Measurements from ENCODE around the gene EVC. TPM values are rescaled to one million over a fixed set of nuclear protein-coding genes. Genes with fewer than 3 reads are reported as not detected.

EVC gene
- total RNA-seq, 4 donors from 2014 or later, result 12.4 to 29.3 (median 17.6) TPM

DNA sequence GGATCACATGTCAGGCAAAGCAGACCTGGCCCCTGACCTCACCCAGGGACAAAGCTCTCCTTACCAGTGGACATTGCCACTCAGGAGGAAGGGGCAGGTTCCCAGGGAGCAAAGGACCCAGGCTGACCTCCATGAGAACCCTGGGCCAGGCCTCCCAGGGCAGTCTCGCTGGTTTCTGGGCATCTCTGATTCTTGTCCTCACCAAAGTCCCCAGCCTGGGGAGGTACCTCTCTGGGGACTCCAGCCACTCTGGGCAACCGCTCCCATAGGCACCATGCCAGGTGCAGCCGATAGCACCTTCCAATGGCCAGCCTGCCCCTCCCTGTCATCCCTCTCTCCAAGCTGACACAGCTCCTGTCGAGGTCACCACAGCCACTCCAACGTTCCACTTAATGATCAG lies 10.5 kb upstream of the EVC start:
- no peak for DNase-seq (ENCODE audit: low spot score)
- ATAC-seq (ENCODE audit: low FRiP score), result no peak
- TF ChIP-seq, protein P1, sequence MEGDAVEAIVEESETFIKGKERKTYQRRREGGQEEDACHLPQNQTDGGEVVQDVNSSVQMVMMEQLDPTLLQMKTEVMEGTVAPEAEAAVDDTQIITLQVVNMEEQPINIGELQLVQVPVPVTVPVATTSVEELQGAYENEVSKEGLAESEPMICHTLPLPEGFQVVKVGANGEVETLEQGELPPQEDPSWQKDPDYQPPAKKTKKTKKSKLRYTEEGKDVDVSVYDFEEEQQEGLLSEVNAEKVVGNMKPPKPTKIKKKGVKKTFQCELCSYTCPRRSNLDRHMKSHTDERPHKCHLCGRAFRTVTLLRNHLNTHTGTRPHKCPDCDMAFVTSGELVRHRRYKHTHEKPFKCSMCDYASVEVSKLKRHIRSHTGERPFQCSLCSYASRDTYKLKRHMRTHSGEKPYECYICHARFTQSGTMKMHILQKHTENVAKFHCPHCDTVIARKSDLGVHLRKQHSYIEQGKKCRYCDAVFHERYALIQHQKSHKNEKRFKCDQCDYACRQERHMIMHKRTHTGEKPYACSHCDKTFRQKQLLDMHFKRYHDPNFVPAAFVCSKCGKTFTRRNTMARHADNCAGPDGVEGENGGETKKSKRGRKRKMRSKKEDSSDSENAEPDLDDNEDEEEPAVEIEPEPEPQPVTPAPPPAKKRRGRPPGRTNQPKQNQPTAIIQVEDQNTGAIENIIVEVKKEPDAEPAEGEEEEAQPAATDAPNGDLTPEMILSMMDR (IDR thresholded peaks at IDR 0.05), result no peak

DNA sequence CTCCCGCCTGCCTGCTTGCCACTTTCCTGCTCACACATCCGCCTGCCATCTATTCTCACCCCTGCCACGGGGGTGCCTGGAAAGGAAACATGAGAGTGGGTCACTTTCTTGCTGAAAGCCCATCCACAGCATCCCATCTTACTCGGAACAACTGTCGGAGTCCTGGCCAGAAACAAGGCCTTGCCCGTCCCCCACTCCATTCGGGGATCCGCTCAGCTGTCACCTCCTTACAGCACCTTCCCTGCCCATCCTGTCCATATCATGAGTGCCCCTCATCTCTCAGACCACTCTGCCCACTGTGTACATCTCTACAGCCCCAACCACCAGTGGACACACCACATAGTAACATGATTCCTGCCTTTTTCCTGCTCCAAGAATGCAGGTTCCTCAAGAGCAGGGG lies 9.0 kb upstream of the EVC start:
- ATAC-seq (ENCODE audit: low FRiP score) (no peak), DNase-seq (ENCODE audit: low spot score) (no peak)
- TF ChIP-seq, protein P1 (IDR thresholded peaks at IDR 0.05), result no peak

DNA sequence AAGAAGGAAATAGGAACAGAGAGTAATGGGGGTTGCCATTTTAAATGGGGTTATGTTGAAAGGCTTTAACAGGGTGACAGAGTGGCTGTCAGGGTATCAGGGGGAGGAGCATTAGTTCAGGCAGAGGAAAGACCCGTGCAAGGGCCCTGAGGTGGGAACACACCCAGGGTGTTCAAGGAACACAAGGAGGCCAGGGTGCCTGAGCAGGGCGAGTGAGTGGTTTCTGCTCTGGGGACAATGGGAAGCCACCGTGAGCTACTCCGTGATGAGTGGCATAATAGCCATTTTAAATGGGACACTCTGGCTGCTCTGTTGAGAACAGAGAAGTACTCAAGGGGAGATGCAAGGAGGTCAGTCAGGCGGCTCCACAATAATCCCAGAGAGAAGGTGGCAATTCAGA lies 7.2 kb upstream of the EVC start:
- TF ChIP-seq, protein P1 (IDR thresholded peaks at IDR 0.05), result no peak
- DNase-seq (ENCODE audit: low spot score) (no peak), ATAC-seq (ENCODE audit: low FRiP score) (no peak)

DNA sequence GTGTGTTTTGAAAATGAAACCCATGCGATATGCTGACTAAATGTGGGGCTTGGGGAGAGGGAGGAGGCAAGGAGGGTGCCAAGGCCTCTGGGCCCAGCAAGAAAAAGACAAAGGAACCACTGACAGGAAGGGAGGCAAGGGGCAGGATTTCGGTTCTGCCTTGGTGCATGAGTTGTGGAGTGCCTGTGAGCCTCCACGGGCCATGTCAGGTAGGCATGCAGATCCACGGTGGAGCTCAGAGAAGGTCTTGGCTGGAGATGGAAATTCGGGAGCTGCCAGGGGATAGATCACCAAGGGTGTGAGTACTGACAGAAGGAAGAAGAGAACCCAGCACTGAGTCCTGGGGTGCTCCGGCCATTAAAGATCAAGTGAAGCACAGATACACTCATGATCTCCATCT lies 6.7 kb upstream of the EVC start:
- DNase-seq (ENCODE audit: low spot score) (no peak), ATAC-seq (ENCODE audit: low FRiP score) (no peak)
- TF ChIP-seq, protein P1 (IDR thresholded peaks at IDR 0.05), result no peak

DNA sequence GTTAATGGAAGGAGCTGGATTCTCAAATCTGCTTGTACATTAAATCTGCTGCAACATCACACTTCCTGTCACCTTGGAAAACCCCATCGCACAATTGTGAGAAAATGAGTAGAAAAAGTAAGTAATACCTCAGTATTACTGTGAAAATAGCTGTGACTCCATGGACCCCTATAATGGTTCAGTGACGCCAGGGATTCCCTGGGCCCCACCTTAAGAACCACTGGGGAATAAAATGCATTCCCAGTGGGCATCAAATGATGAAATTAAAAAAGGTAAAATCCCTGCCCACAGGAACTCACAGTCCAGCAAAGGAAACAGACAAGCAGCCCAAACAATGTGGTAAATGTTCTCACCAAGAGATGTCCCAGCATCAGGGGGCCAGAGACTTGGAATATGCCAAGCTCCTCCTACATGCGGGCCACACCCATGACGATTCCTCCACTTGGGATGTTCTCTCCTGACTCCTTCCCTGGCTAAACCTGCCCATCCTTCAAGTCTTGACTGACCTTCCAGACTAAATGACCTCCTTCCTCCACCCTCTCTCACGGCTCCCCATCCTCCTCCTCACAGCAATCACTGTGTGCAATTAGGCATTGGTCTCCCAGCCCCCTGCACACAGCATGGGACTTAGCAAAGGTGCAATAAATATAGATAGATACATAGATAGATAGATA lies 5.2 kb upstream of the EVC start:
- DNase-seq (ENCODE audit: low spot score), result no peak
- TF ChIP-seq, protein P1 (IDR thresholded peaks at IDR 0.05), result no peak
- ATAC-seq (ENCODE audit: low FRiP score), result no peak

DNA sequence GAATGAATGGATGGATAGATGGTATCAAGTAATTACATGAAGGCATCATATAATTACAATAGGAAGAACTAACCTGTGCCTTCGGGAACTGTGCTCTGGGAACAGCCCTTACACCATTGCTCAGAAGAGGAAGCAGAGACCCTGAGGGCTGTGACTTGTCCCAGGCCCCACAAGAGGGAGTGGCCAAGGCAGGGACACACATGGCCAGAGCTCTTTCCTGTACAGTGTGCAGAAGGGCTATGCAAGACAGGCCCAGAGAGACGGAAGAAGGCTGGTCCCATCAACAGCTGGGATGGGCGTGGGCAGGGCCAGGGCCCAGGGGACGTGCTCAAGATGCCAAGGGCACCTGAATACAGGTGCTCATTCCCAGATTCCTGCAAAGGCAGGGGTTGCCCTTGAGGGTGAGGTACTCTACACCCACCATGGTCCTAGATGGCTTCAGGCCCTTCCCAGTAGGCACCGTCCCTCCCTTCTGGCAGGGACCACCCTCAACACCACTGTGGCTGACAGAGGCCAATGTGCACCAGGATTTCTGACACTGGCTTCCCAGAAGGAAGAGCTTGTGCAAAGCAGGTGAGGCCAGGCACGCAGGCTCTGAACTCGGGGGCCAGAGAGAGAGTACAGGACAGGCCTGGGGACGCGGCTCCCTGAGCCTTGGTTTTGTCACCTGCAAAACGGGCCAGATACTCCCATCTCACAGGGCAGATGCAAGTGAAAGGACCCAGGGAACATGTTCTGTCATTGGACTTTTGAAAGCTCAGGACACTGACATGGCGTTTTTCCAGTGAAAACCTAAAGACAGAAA lies 4.3 kb upstream of the EVC start:
- ATAC-seq (ENCODE audit: low FRiP score), result no peak
- no peak for DNase-seq (ENCODE audit: low spot score)
- TF ChIP-seq, protein P1 (IDR thresholded peaks at IDR 0.05), result no peak

DNA sequence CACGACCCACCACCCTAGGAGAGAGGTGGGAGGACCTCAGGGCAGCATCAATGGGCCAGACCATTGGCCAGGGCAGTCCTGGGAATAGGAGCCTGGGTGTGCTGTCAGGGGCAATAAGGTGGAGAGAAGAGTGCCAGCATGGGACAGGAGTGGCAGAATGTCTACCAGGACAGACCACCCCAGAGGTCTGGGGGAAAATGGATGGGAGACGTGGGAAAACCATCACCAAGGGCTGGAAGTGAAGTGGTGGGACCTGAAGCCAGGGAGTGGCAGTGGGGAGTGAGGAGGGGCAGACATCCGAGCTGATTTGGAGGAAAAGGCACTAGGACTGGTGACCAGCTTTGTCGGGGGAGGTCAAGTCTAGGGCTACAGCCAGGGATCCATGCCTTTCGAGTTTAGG lies 3.6 kb upstream of the EVC start:
- DNase-seq (ENCODE audit: low spot score) (no peak), ATAC-seq (ENCODE audit: low FRiP score) (no peak)
- TF ChIP-seq, protein P1 (IDR thresholded peaks at IDR 0.05), result no peak

All from omental fat pad (tissue), 4 donors.